PFSK-1 (cell line): ENCODE results near the gene UNC93A.

ENCODE experiments used
- FOXP2 ChIP-seq: optimal IDR thresholded peaks from 2 replicates; pipeline ENCODE3; 2011; ENCODE audit warnings: borderline replicate concordance, control low read depth, inconsistent platforms; ENCODE audit not compliant: insufficient read depth; ENCODE audit errors: extremely low read length, extremely low read depth
- POLR2AphosphoS5 ChIP-seq: IDR thresholded peaks from 2 replicates; pipeline ENCODE4 v1.6.1; 2012; ENCODE audit warnings: low read depth, mild to moderate bottlenecking, control low read depth, low read length, moderate library complexity
- SIN3A ChIP-seq: IDR thresholded peaks from 2 replicates; pipeline ENCODE4 v1.6.1; 2012; ENCODE audit warnings: mild to moderate bottlenecking, low read length, moderate library complexity, borderline replicate concordance; ENCODE audit not compliant: insufficient read depth
- TAF1 ChIP-seq: IDR thresholded peaks from 2 replicates; pipeline ENCODE4 v1.6.1; 2012; ENCODE audit warnings: low read length, control low read depth, borderline replicate concordance; ENCODE audit not compliant: insufficient read depth
- TF ChIP-seq, protein P1 (sequence below), 2 experiments: IDR thresholded peaks; 2 replicates each; pipeline versions ENCODE4 v1.6.1 to v1.8.0; 2011 to 2012; ENCODE audit warnings: low read depth in 2 of 2, low read length in 2 of 2, control low read depth in 1 of 2, inconsistent platforms in 1 of 2, mild to moderate bottlenecking in 1 of 2, moderate library complexity in 1 of 2; ENCODE audit not compliant: insufficient read depth in 1 of 2

DNA sequence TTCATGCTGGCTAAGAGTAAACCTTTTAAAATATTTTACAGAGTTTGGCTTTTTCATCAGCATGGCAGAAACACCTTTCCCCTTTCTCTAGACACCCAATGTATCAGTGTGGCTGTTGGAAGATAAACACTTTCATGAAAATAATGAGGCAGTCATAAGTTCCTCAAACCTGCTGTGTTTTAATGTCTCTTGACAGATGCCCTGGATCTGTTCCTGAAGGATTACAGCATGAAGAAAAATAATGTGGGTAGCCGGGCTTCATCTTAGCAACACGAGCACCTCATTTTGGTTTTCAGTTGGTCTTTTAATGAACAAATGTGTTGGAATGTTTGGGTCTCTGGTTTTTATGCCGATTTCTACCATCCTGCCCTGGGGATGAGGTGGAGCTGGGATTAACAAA is 45.5 kb upstream of the UNC93A start:
- TF ChIP-seq POLR2AphosphoS5 (no peak), SIN3A (no peak), TAF1 (no peak), FOXP2 (no peak)
- TF ChIP-seq, protein P1, sequence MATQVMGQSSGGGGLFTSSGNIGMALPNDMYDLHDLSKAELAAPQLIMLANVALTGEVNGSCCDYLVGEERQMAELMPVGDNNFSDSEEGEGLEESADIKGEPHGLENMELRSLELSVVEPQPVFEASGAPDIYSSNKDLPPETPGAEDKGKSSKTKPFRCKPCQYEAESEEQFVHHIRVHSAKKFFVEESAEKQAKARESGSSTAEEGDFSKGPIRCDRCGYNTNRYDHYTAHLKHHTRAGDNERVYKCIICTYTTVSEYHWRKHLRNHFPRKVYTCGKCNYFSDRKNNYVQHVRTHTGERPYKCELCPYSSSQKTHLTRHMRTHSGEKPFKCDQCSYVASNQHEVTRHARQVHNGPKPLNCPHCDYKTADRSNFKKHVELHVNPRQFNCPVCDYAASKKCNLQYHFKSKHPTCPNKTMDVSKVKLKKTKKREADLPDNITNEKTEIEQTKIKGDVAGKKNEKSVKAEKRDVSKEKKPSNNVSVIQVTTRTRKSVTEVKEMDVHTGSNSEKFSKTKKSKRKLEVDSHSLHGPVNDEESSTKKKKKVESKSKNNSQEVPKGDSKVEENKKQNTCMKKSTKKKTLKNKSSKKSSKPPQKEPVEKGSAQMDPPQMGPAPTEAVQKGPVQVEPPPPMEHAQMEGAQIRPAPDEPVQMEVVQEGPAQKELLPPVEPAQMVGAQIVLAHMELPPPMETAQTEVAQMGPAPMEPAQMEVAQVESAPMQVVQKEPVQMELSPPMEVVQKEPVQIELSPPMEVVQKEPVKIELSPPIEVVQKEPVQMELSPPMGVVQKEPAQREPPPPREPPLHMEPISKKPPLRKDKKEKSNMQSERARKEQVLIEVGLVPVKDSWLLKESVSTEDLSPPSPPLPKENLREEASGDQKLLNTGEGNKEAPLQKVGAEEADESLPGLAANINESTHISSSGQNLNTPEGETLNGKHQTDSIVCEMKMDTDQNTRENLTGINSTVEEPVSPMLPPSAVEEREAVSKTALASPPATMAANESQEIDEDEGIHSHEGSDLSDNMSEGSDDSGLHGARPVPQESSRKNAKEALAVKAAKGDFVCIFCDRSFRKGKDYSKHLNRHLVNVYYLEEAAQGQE (IDR thresholded peaks at IDR 0.05; ENCODE audit: insufficient read depth in 1 of 2, low read depth in 2 of 2, low read length in 2 of 2), result no peak
